Forelimb muscle (tissue), 1 donor: ENCODE results near the gene DOCK11. TPM values are rescaled to one million over a fixed set of nuclear protein-coding genes. Genes with fewer than 3 reads are reported as not detected.
A peak's percentile ranks its signal among the peaks of the same experiment; 100 is the strongest.
"Not testable (repeated sequence)": the region's sequence is repeated elsewhere in the genome, so short reads cannot be mapped to it uniquely, and the experiment has no call there.

Experiments used
- DNase-seq: peaks from one replicate; pipeline ENCODE4 v3.0.0-alpha.2; 2013; ENCODE audit warnings: low read depth
- polyA plus RNA-seq: library from polyadenylated mRNA; unstranded; fragments of 120-200 nt; gene quantifications from one replicate; pipeline ENCODE4 v1.2.1, GENCODE V29; 2013; ENCODE audit not compliant: insufficient read length

The DOCK11 gene
- polyA plus RNA-seq, result 17.4 TPM

GRCh38 chrX:118495061-118495921, at the start of gene DOCK11:
DOCK11 (plus strand) TSS chrX:118495815; CDS start chrX:118495972, 157 bp downstream.
- peak; percentile 66 for DNase-seq

- DNase-seq, result no peak
Observed at GRCh38 chrX:118448273-118448783, 47.3 kb upstream of the DOCK11 start.

- DNase-seq, result no peak
Observed at GRCh38 chrX:118455013-118455412, 40.6 kb upstream of the DOCK11 start.

- peak; percentile 31 for DNase-seq
Observed at GRCh38 chrX:118459494-118459893, 36.1 kb upstream of the DOCK11 start.

GRCh38 chrX:118464501-118464900, 31.1 kb upstream of the DOCK11 start:
- no peak for DNase-seq

GRCh38 chrX:118468122-118468521, 27.5 kb upstream of the DOCK11 start:
- DNase-seq, result no peak

GRCh38 chrX:118470721-118471347, 24.8 kb upstream of the DOCK11 start:
- not testable (repeated sequence) for DNase-seq

- no peak for DNase-seq
Observed at GRCh38 chrX:118474586-118474985, 21.0 kb upstream of the DOCK11 start.

- DNase-seq, result no peak
Observed at GRCh38 chrX:118475903-118476302, 19.7 kb upstream of the DOCK11 start.

- DNase-seq, result no peak
Observed at GRCh38 chrX:118480172-118480571, 15.4 kb upstream of the DOCK11 start.

GRCh38 chrX:118482384-118482783, 13.2 kb upstream of the DOCK11 start:
- not testable (repeated sequence) for DNase-seq

- DNase-seq, result no peak
Observed at GRCh38 chrX:118484216-118484903, 11.3 kb upstream of the DOCK11 start.

- not testable (repeated sequence) for DNase-seq
Observed at GRCh38 chrX:118486693-118487092, 8.9 kb upstream of the DOCK11 start.

- DNase-seq, result no peak
Observed at GRCh38 chrX:118493016-118493415, 2.6 kb upstream of the DOCK11 start.

GRCh38 chrX:118493653-118494297, 1.8 kb upstream of the DOCK11 start:
- DNase-seq, result no peak

- DNase-seq, result no peak
Observed at GRCh38 chrX:118495958-118496762, 545 bp downstream of the DOCK11 start.

GRCh38 chrX:118496763-118497079, 1.1 kb downstream of the DOCK11 start:
- no peak for DNase-seq

GRCh38 chrX:118497180-118497818, 1.7 kb downstream of the DOCK11 start:
- no peak for DNase-seq

- DNase-seq, result no peak
Observed at GRCh38 chrX:118498351-118498750, 2.7 kb downstream of the DOCK11 start.

GRCh38 chrX:118498755-118499154, 3.1 kb downstream of the DOCK11 start:
- no peak for DNase-seq
